T-helper 2 cell treated with Interferon-gamma antibody and Interleukin-4, amounts not matched to agents 100 ng/mL and 5 ng/mL, for 36 hours (primary cell): ENCODE data around the gene MSL2. TPM values are rescaled to one million over a fixed set of nuclear protein-coding genes. Genes with fewer than 3 reads are reported as not detected.
"Not testable (repeated sequence)": the region's sequence is repeated elsewhere in the genome, so short reads cannot be mapped to it uniquely, and the experiment has no call there.

ENCODE experiments used
- intact Hi-C: fragments of 100-400 bp; cut with micrococcal nuclease; formaldehyde crosslinking; loops from one replicate; pipeline ENCODE4 v1.15.1; 2023
- total RNA-seq: library from RNA; stranded (reverse); gene quantifications from 2 replicates; pipeline ENCODE4 v1.2.3, GENCODE V29; 2022

Gene MSL2
- total RNA-seq, 1 donor from 2014 or later = 53.3 TPM

DNA sequence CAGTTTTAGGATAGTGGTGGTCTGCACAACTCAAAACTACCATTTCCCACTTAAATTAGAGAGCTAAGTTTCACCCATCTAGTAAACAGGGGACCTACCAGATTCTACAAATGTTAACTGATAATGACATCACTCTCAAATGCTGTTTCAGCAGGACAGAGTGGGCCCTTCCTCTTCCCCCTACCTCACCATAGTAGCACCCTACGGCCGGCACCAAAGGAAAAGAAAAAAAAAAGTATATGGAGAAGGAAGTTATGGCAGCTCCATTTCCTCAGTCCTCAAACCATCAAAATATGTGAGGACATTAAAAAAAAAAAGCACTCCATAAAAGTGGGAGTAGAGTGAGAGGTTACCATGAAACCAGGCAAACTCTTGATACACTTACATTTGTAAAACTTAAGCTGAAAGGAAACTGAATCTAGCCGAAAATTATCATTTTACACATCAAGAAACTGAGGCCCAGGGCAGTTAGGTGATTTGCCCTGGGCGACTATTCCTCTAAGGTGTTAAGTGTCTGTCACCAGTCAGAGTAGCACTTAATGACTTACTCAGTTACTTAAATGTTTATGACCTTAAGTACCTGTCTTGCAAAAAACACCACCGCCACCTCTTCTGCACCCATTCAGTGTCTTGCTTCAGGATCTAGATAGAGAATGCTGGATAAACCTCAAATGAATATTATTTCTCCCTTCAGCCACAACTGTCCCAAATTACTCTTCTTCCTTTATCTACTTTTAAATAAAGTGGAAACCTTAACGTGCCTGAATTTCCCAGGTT lies 2.7 kb downstream of the MSL2 start:
- intact Hi-C loops = loop anchor here (1.0 to 10.0 kb wide), 4 partner anchors 56 to 821 kb away; no protein-coding TSS in a partner anchor

DNA sequence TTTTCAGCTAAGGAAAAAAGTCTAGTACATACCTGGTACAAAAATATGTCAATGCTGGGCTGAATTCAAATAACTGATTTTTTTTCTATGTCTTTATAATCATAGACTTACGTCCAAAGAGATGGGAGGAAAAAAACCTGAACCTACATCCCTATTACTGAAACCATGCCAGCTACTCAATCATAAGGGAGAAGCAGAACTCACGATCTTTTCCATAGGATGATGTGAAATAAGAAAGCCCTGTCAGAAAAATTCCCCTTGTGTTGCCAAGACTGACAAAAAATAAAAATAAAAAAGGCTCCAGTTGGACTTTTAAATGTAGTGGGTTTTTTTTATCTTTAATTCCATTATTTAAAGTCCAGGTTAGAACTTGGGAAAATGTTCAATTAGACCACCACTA lies 3.3 kb downstream of the MSL2 start:
- intact Hi-C loops = loop anchor here (1.0 to 10.0 kb wide), 4 partner anchors 56 to 822 kb away; no protein-coding TSS in a partner anchor

DNA sequence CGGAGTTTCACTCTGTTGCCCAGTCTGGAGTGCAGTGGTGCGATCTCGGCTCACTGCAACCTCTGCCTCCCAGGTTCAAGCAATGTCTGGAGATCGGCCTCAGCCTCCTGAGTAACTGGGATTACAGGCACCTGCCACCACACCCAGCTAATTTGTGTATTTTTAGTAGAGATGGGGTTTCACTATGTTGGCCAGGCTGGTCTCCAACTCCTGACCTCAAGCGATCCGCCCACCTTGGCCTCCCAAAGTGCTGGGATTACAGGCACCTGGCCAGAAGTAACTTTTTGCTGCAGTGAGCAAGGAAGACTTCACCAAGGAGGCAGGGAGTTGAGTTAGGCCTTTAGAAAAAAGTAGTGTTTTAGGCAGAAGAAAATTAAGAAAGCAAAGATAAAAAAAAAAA lies 3.9 kb downstream of the MSL2 start:
- intact Hi-C loops = loop anchor here (5.0 to 10.0 kb wide), 3 partner anchors 55 to 823 kb away; no protein-coding TSS in a partner anchor

DNA sequence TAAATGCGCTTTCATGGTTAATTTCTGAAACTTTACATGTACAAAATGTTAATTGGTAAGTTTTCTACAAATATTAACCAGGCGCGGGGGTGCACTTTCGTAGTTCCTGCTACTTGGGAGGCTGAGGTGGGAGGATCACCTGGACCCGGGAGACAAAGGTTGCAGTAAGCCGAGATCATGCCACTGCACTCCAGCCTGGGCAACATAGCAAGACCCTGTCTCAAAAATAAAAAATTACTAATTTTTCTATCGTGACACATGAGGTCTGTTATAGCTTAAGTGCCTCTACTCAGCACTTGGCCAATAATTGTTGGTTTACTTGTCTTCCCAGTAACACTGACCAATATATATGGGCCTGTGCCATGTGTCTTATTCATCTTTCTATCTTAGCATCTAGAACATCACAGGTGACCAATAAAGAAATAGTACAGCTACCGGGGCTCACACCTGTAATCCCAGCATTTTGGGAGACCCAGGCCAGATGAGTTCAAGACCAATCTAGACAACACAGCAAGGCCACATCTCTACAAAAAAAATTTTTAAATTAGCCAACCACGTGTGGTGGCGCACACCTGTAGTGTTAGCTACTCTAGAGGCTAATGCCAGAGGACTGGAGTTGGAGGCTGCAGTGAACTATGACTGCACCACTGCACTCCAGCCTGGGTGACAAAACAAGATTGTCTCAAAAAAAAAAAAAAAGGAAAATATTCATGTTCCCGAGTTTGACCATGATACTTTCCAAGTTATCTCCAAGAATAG lies 6.1 kb downstream of the MSL2 start:
- intact Hi-C loops = loop anchor here (5.0 to 10.0 kb wide), 3 partner anchors 53 to 825 kb away; no protein-coding TSS in a partner anchor

DNA sequence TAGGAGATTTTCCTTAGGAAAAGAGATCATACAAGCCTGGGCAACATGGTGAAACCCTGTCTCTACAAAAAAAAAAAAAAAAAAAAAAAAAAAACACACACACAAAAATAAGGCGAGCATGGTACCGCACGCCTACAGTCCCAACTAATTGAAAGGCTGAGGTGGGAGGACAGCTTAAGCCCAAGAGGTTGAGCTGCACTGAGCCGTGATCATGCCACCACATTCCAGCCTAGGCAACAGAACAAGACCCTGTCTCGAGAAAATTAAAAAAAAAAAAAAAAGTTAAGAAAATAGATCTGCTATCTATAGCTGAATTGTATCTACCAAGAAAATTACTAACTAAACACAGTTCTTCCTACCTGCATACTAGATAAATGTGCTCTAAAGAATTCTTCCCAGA lies 7.1 kb downstream of the MSL2 start:
- intact Hi-C loops = no loop called here

DNA sequence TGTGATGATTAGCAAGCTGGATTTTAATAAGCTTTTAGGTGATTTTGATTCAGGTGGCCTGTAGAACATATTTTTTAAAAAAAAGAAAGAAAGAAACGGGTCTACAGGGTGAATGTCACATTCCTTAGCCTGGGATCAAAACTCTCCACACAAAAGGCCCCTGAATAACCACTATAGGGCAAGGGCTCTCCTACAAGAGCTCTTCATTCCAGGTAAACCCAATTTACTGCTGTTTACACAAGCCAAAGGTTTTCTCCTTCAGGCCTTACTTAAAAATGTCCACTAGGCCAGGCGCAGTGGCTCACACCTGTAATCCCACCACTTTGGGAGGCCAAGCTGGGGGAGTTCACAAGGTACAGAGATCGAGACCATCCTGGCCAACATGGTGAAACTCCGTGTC lies 8.3 kb downstream of the MSL2 start:
- intact Hi-C loops = no loop called here

DNA sequence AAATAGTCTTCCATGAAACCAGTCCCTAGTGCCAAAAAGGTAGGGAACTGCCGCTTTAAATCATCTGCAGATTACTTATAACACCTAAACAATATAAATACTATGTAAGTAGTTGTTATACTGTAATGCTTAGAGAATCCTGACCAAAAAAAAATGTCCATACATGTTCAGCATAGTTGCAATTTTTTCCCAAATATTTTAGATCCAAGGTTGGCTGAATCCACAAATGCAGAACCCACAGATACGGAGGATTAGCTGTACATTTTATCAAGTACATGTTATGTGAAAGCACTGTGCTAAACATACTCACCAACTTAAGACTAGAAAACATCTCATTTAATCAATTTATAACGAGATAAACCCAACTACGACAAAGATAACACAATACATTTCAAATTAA lies 9.3 kb downstream of the MSL2 start:
- intact Hi-C loops = no loop called here

DNA sequence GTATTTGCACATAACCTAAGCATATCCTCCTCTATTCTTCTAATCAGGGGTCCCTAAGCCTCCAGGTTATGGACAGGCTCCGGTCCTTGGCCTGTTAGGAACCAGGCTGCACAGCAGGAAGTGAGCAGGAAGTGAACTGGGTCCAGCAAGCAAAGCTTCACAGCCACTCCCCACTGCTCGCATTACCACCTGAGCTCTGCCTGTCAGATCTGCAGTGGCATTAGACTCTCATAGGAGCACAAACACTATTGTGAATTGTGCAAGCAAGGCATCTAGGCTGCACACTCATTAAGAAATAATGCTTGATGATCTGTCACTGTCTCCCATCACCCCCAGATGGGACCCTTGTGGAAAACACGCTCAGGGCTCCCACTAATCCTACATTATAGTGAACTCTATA lies 9.8 kb downstream of the MSL2 start:
- intact Hi-C loops = no loop called here

DNA sequence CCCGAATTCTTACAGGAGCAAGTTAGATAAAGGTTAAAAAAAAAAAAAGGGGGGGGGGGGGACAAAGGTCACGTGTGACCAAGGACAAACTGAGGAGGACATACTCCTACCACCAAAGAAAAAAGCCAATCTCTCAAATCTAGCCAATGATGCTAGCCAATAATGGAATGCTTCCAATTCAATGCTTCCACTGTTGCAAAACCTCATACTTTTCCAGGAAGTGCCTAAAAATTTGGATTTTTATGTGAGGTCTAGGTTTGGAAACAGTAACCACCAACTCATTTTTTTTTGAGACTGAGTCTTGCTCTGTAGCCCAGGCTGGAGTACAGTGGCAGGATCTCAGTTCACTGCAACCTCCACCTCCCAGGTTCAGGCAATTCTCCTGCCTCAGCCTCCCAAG lies 11.4 kb downstream of the MSL2 start:
- intact Hi-C loops = no loop called here

DNA sequence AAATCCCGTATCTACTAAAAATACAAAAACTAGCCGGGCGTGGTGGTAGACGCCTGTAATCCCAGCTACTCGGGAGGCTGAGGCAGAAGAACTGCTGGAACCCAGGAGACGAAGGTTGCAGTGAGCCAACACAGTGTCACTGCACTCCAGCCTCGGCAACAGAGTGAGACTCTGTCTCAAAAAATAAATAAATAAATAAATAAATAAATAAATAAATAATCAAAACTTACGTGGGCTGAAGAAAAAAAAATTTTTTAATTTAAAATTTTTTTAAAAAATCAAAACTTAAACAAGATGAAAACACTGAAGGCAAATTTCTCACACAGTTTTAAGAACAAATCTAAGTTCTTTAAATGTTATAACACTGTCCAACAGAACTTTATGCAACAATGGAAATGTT lies 14.4 kb downstream of the MSL2 start:
- intact Hi-C loops = no loop called here

DNA sequence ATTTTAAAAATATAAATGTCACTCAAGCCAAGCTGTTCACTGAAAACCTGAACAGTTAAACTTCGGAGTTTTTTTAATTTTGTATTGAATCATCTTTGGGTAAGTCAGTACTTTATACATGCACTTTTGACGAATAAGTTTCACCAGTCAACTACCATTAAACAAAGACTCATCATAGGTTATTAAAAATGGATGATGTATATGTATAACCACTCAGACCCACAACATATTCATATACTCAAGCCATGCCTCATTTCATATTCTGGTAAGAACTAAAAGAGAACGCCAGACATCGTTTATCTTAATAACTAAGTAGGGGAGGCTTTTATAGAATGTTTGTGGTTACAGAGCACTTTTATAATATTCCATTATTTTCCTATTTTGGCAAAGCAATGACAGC lies 18.3 kb downstream of the MSL2 start:
- intact Hi-C loops = no loop called here

DNA sequence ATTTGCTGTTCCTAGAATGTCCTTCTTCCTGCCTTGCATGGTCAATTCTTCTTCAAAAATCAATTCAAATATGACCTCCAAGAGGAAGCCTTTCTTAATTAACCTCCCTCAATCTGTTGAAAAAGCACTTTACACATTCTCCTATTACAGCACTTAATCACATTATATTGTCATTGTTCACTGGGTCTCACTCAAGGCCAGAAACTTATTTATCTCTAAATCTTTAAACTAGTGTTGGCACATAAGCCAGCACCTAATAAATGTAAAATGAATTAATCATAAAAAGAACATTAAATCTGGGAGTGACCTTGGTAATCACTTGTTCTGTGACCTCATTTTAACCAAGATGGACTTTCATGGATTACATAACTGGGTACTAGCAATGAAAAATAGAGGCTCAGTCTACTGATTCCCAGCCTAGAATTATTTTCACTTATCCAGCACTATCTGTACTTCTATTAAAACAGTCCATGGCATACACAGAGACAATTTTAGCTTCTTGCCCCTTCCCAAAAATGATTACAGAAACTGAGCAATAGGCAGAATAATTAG lies 22.1 kb downstream of the MSL2 start:
- intact Hi-C loops = no loop called here

DNA sequence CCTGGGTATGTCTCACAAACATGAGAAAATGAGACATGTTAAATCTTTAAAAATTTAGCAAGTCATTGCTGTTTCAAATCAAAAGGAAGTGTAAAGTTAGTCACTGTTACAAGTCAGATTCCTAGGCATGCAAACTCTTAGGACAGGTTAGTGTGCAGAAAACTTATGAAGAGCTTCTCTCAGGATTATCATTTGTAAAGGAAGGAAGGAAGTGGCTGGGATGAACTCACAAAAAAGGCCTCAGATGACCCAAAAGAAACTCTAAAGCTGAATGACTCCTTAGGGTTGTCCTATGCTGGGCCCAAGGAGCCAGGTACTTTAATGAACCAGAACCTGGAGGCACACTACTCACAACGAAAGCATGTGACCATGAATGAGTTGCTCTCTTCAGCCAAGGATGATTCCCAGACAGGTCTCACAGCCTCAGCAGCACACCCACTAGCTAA lies 25.0 kb downstream of the MSL2 start:
- intact Hi-C loops = no loop called here

DNA sequence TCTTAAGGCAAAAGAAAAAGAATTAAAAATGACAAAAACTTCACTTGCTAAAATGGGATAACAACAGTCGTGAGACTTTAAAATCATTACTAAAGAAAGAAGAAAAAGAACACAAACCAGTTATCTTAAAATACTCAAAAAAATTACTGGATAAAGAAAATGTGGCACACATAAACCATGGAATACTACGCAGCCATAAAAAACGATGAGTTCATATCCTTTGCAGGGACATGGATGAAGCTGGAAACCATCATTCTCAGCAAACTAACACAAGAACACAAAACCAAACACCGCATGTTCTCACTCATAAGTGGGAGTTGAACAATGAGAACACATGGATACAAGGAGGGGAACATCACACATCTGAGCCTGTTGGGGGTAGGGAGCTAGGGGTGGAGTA lies 27.9 kb downstream of the MSL2 start:
- intact Hi-C loops = not testable (repeated sequence)

DNA sequence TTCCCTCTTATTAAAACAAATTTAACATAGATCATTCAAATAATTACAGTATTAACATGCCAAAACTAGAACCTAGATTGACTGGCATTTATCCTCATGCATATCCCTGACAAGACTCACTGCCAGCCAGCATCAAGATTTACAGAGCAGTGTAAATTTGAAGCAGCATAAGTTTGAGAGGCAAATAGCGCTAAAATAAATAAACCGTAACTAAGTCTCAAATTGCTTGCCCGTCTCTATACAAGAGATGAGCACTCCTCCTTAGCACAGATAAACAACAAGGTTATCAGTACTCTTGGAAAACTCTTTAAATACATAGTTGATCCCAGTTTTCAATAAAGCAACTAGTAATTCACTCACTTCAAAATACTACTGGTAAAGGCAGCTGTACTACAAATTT lies 29.6 kb downstream of the MSL2 start:
- intact Hi-C loops = no loop called here

DNA sequence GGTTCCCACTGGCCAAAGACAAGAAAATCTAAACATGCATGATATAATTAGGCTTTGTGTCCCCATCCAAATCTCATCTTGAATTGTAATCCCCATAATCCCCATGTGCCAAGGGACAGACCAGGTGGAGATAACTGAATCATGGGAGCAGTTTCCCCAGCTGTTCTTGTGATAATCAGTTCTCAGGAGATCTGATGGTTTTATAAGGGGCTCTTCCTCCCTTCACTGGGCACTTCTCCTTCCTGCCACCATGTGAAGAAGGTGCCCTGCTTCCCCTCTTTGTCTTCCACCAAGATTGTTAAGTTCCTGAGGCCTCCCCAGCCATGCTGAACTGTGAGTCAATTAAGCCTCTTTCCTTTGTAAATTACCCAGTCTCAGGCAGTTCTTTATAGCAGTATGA lies 32.5 kb downstream of the MSL2 start:
- intact Hi-C loops = not testable (repeated sequence)

DNA sequence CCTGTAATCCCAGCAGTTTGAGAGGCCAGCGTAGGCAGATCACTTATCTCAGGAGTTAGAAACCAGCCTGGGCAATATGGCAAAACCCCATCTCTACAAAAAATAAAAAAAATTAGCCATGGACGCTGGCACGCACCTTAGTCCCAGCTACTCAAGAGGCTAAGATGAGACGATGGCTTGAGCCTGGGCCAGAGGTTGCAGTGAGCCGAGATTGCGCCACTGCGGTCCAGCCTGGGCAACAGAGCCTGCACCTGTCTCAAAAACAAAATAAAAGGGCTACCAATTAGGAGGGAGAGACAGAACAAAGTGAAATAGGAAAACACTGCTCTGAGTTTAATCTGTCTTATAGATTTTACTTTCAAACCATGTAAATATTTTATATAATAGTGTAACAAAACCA lies 33.8 kb downstream of the MSL2 start:
- intact Hi-C loops = no loop called here

DNA sequence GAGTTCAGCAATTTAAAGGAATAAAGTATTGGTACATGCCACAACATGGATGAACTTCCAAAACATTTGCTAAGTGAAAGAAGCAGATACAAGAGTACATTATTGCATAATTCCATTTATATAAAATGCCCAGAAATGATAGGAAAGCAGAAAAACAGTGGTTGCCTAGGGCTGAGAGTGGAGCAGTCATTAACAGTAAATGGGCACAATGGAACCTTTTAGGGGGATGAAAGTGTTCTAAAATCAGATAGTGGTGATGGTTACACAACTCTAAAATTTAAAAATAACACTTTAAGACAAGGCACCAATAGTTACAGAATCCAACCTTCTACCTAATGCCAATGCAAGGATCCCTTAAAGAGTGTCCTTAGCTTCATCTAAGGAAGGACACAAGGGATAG lies 34.6 kb downstream of the MSL2 start:
- intact Hi-C loops = no loop called here

DNA sequence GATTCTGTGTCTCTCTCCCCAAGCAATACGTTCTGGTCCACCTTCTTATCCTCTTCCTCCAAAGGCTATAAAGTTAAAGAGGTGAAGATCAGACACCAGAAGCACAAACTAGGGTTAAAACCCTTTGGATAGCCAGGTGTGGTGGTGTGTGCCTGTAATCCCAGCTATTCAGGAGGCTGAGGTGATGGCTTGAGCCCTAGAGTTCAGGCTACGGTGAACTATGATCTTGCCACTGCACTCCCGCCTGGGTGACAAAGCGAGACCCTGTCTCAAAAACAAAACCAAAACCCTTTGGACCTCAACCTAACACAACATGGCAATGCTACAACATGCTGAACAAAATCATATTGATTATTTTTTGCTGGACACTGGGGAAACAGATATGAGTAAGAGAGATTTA lies 43.2 kb downstream of the MSL2 start:
- intact Hi-C loops = no loop called here

DNA sequence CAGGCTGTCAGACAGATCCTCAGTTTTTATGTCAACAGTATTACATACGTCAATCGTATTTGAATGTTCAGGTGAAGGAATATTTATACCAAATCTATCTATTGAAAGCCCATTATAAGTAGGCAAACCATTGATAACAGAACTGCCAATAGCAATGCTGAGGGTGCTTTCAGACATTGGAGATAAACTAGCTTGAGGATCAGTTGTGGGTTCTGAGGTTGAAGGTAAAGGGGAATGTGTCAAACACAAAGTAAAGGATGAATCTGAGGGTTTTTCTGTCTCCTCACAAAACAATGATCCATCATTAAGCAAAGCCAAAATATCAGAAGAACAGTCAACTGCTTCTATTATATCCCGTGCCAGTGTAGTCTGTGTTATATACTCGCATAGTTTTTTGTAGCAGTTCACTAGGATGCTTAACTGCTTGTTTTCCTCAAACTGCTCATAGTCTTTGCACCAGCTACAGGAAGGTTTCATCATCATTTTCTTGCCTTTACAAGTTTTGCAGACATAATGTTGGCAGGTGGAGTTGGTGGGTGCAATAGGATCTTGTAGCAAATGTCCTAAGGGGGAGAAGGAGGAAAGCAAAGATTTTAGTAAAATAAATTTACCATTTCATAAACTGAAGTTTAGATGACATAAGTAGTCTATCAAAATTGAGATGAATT lies 43.8 kb downstream of the MSL2 start:
- intact Hi-C loops = no loop called here

DNA sequence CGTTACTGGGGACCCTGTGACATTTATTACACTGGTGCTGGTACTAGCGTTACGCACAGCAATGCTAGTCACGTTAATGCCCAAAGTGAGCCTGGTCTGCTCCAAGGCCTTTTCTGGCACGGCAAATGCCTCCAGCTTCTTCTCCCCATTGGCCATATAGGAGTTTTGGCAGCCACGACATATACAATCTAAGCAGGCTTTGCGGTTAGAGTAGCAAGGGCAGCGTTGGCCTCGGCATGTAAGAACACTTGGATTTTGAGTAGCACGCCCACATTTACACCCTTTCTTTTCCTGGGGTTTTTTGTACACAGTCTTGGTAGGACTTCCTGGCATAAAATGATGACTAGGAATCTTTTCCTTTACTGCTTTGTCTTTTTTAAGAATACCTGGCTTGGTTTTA lies 44.9 kb downstream of the MSL2 start:
- intact Hi-C loops = no loop called here

DNA sequence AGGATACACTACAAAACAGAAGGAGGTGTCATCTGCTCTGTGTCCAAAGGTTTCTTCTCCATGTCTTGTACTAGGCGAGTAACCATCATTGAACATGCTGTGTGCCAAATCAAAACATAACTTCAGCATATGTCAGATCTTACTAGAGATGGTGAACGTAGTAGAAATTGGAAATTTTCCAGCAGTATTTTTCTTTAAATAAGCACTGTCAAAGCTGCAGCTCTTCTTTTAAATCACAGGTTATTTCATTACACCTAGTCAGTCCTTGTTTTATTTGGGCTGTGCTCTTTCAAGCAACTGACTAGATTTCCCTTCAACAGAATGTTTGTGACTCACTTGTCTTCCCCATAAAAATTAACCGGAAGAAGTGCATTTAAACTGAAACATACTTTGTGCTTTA lies 46.5 kb downstream of the MSL2 start:
- intact Hi-C loops = no loop called here
